ENCODE data around the gene KANSL1L.

Gene KANSL1L

DNA sequence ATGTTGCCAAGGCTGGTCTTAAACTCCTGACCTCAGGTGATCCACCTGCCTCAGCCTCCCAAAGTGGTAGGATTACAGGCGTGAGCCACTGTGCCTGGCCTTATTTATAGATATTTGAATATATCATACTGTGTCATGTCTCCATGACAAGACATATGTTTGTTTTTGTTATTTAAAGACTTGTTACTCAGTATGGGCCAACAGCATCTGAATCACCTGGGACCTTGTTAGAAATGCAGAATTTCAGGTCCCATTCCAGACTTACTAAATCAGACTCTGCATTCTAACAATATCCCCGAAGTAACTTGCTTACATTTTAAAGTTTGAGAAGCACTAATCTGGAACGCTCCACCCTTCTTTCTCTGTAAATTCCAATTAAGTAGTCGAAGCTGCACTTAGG lies 135.5 kb downstream of the KANSL1L start:
- H3K4me3 ChIP-seq (IDR thresholded peaks at IDR 0.05; ENCODE audit: insufficient read depth, low read depth, low read length) = no peak overlapping the region
- no peaks in the 10 kb centered on the region for H3K36me3 ChIP-seq (ENCODE audit: insufficient read depth)
- no peaks in the 10 kb centered on the region for H4K20me1 ChIP-seq (ENCODE audit: insufficient read depth)
- H3K4me2 ChIP-seq = no peak overlapping the region
- no peaks in the 10 kb centered on the region for H3K4me1 ChIP-seq (ENCODE audit: low read depth, poor library complexity, severe bottlenecking)
- H3K27ac ChIP-seq = no peak overlapping the region
- H3K79me2 ChIP-seq (ENCODE audit: insufficient read depth, low read depth) = no peaks in the 10 kb centered on the region
- no peak overlapping the region for H3K9ac ChIP-seq
- TF ChIP-seq, protein P1, sequence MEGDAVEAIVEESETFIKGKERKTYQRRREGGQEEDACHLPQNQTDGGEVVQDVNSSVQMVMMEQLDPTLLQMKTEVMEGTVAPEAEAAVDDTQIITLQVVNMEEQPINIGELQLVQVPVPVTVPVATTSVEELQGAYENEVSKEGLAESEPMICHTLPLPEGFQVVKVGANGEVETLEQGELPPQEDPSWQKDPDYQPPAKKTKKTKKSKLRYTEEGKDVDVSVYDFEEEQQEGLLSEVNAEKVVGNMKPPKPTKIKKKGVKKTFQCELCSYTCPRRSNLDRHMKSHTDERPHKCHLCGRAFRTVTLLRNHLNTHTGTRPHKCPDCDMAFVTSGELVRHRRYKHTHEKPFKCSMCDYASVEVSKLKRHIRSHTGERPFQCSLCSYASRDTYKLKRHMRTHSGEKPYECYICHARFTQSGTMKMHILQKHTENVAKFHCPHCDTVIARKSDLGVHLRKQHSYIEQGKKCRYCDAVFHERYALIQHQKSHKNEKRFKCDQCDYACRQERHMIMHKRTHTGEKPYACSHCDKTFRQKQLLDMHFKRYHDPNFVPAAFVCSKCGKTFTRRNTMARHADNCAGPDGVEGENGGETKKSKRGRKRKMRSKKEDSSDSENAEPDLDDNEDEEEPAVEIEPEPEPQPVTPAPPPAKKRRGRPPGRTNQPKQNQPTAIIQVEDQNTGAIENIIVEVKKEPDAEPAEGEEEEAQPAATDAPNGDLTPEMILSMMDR (conservative IDR thresholded peaks at IDR 0.05; ENCODE audit: low read depth, low read length) = no peak
- no peaks in the 10 kb centered on the region for H3K27me3 ChIP-seq (ENCODE audit: insufficient read depth, low read depth)
- no peak overlapping the region for H2AFZ ChIP-seq (ENCODE audit: low read depth)

DNA sequence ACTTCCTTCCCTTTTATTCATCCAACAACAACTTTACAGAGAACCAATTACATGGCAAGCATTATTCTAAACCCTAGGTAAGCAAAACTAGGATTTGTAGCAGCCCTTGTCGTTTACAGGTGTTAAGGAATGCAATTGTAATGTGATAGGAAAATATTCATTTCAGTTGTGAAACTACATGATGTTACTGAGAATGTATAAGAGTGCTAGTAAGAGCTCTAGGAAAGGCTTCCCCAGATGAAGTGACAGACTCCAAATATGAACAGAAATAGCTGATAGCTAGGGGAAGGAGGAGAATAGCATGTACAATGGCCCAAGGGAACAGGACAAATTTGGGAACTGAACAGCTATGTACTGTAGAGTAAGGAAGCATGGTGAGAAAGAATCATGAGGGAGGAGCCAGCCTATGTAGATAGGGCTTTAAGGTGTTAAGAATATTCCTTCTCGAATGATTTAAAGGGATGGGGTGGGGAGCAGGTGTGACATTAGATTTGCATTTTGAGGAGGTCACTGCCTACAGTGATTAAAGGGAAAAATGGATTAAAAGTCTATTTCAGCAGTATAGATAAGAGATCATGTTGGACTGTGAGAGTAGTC lies 137.0 kb downstream of the KANSL1L start:
- Histone ChIP-seq H3K4me3 (IDR thresholded peaks at IDR 0.05; ENCODE audit: insufficient read depth, low read depth, low read length) (no peak overlapping the region), H4K20me1 (ENCODE audit: insufficient read depth) (no peaks in the 10 kb centered on the region), H2AFZ (ENCODE audit: low read depth) (no peak overlapping the region), H3K27ac (no peak overlapping the region), H3K27me3 (ENCODE audit: insufficient read depth, low read depth) (no peaks in the 10 kb centered on the region), H3K79me2 (ENCODE audit: insufficient read depth, low read depth) (no peaks in the 10 kb centered on the region), H3K4me1 (ENCODE audit: low read depth, poor library complexity, severe bottlenecking) (no peaks in the 10 kb centered on the region), H3K9ac (no peak overlapping the region), H3K4me2 (no peak overlapping the region), H3K36me3 (ENCODE audit: insufficient read depth) (no peaks in the 10 kb centered on the region)
- TF ChIP-seq, protein P1 (conservative IDR thresholded peaks at IDR 0.05; ENCODE audit: low read depth, low read length) = no peak

DNA sequence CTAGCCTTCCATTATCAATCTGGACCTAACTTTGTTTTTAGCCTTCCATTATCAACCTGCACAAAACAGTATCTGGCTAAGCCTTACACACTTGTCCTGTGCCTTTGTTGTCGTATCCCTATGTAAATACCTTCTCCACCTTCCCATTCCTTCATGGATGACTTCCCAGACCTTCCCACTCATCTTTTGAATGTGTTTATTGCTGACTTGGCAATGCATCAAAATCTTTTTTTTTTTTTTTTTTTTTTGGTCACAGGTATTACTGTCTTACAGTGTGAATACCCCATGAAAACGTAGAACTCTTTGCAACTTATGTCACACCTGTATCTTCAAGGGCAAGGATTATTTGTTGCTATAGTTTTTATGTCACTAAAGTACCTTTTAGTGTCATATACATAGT lies 143.0 kb downstream of the KANSL1L start:
- TF ChIP-seq, protein P1 (conservative IDR thresholded peaks at IDR 0.05; ENCODE audit: low read depth, low read length) = no peak

DNA sequence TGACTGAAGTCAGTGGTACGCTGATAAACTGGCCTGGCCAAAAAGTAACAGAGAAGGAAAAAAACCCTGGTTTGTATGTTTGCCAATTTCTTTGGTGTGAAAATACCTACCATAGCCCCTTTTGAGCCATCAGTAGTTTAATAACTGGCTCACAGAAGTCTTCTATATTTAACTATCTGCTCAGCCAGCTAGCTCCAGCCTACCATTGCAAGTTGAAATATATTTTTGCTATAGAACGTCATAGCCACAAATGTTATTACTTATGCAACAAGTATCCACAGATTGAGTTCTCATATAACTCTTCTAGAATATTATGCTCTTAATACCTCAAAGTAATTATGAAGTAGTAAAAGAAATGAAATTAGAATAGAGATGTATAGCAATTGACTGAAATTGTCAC lies 143.6 kb downstream of the KANSL1L start:
- Histone ChIP-seq H3K9ac (no peak overlapping the region), H3K27me3 (ENCODE audit: insufficient read depth, low read depth) (no peaks in the 10 kb centered on the region), H3K4me2 (no peak overlapping the region), H3K36me3 (ENCODE audit: insufficient read depth) (no peaks in the 10 kb centered on the region), H3K4me3 (IDR thresholded peaks at IDR 0.05; ENCODE audit: insufficient read depth, low read depth, low read length) (no peak overlapping the region), H3K27ac (no peak overlapping the region), H4K20me1 (ENCODE audit: insufficient read depth) (no peaks in the 10 kb centered on the region), H2AFZ (ENCODE audit: low read depth) (no peak overlapping the region), H3K79me2 (ENCODE audit: insufficient read depth, low read depth) (no peaks in the 10 kb centered on the region), H3K4me1 (ENCODE audit: low read depth, poor library complexity, severe bottlenecking) (no peaks in the 10 kb centered on the region)
- TF ChIP-seq, protein P1 (conservative IDR thresholded peaks at IDR 0.05; ENCODE audit: low read depth, low read length) = no peak

More for the DNA sequence above, 143.0 kb downstream of the KANSL1L start:
- Histone ChIP-seq H3K4me2 (no peak overlapping the region), H3K4me3 (IDR thresholded peaks at IDR 0.05; ENCODE audit: insufficient read depth, low read depth, low read length) (no peak overlapping the region), H3K4me1 (ENCODE audit: low read depth, poor library complexity, severe bottlenecking) (no peaks in the 10 kb centered on the region), H2AFZ (ENCODE audit: low read depth) (no peak overlapping the region), H3K36me3 (ENCODE audit: insufficient read depth) (no peaks in the 10 kb centered on the region), H3K27ac (no peak overlapping the region), H3K9ac (no peak overlapping the region), H3K27me3 (ENCODE audit: insufficient read depth, low read depth) (no peaks in the 10 kb centered on the region), H3K79me2 (ENCODE audit: insufficient read depth, low read depth) (no peaks in the 10 kb centered on the region), H4K20me1 (ENCODE audit: insufficient read depth) (no peaks in the 10 kb centered on the region)
